ENCODE measurements around the gene RABGAP1L. TPM values are rescaled to one million over a fixed set of nuclear protein-coding genes. Genes with fewer than 3 reads are reported as not detected.

The RABGAP1L gene
- total and polyA plus RNA-seq, 2 donors (not counting 3 experiments of a cell fraction or from before 2014, with no cell fraction given) = 6.4 to 22.2 TPM

DNA sequence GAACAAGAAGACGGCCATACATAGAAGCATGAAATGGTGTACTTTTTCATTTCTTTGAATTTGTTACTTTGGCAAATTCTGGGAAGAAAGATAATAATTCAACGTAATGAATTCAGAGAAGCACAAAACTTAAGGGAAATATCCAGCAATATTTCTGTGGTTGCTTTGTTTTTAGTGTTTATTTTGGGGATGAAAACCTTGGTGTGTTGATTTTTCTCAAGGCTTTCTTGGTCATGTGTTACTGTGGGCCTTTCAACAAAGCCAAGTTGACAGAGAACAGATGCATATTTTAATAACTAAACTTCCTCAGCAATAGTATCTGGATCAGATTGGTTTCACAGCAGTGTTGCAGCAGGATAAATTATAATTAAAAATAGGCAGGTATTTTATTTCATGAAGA is 561.9 kb downstream of the RABGAP1L start:
- Histone ChIP-seq H3K9me1 (replicated peaks; ENCODE audit: control insufficient read depth, extremely low read depth, insufficient read depth, low read length) (no peaks in the 10 kb centered on the region), H3K9me3 (replicated peaks; ENCODE audit: control insufficient read depth, insufficient read depth, low read length) (no peaks in the 10 kb centered on the region), H3K27me3 (ENCODE audit: control insufficient read depth in 2 of 2, insufficient read depth in 2 of 2, low read length in 2 of 2) (no peaks in the 10 kb centered on the region), H3K4me3 (replicated peaks in 1 of 3; ENCODE audit: insufficient read depth in 1 of 3, low read depth in 1 of 3, low read length in 3 of 3) (no peak overlapping the region), H3K9ac (replicated peaks; ENCODE audit: extremely low read depth, insufficient read depth, low read length) (no peak overlapping the region), H3K27ac (ENCODE audit: insufficient read depth, low read depth, low read length) (no peak overlapping the region), H3K4me2 (ENCODE audit: insufficient read depth, low read length) (no peak overlapping the region), H2AFZ (ENCODE audit: low read depth, low read length) (no peak overlapping the region), H4K20me1 (replicated peaks; ENCODE audit: control insufficient read depth, extremely low read depth, insufficient read depth, low read length) (no peaks in the 10 kb centered on the region), H3K36me3 (ENCODE audit: control insufficient read depth in 2 of 2, extremely low read depth in 1 of 2, insufficient read depth in 2 of 2, low read length in 2 of 2) (no peaks in the 10 kb centered on the region), H3K79me2 (ENCODE audit: control insufficient read depth, insufficient read depth, low read length) (no peaks in the 10 kb centered on the region), H3K4me1 (ENCODE audit: control insufficient read depth, extremely low read depth, insufficient read depth, low read length) (no peaks in the 10 kb centered on the region)
- intact Hi-C loops (cut with micrococcal nuclease) (no loop called here), dilution Hi-C loops (cut with MboI; ENCODE audit: extremely low pct_ligation_motif_present, low sequenced_read_pairs) (loop anchor here (10.0 kb wide), 1 partner anchor 456 kb away; no protein-coding TSS in a partner anchor)
- no peak for FAIRE-seq
- BruUV-seq (replicated peaks) = no TSS peak
- POLR2A ChIA-PET = no interaction called here
- no peak for DNase-seq (ENCODE audit: low read depth, low spot score)
- TF ChIP-seq MYC (IDR thresholded peaks at IDR 0.05; ENCODE audit: low read depth, low read length) (no peak), EZH2 (IDR thresholded peaks at IDR 0.05; ENCODE audit: borderline replicate concordance, low read depth, low read length, severe bottlenecking) (no peak), POLR2A (IDR thresholded peaks at IDR 0.05; ENCODE audit: low read depth, low read length) (no peak)
- TF ChIP-seq, protein P1, sequence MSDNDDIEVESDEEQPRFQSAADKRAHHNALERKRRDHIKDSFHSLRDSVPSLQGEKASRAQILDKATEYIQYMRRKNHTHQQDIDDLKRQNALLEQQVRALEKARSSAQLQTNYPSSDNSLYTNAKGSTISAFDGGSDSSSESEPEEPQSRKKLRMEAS (IDR thresholded peaks at IDR 0.05; ENCODE audit: insufficient read depth, insufficient read length) = no peak
- CTCF ChIA-PET = interaction anchor here (1.0 kb wide), 1 partner anchor 459 kb away, joined by 3 read pairs; no protein-coding TSS in a partner anchor

DNA sequence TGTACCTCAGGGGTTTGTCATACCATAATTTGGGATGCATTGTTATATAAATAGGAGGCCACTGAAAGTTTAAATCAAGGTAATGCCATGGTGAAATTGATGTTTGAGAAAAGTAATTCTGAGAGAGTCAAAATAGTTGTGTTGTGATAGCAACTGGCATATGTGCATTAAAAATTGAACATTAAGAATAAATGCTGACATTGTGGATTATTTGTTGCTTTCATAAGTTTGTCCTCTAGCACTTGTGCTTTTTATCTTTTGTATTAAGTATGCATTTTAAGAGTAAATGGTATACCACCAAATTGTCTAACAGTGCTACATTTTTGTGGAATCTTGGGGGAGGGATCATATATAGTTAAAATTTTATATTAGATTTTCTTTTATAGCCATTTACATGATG is 564.5 kb downstream of the RABGAP1L start:
- TF ChIP-seq POLR2A (IDR thresholded peaks at IDR 0.05; ENCODE audit: low read depth, low read length) = no peak
- FAIRE-seq (no peak), DNase-seq (ENCODE audit: low read depth, low spot score) (no peak)
- BruUV-seq (replicated peaks) = no TSS peak
- Histone ChIP-seq H3K36me3 (ENCODE audit: control insufficient read depth in 2 of 2, extremely low read depth in 1 of 2, insufficient read depth in 2 of 2, low read length in 2 of 2) (no peaks in the 10 kb centered on the region), H3K79me2 (ENCODE audit: control insufficient read depth, insufficient read depth, low read length) (no peaks in the 10 kb centered on the region), H4K20me1 (replicated peaks; ENCODE audit: control insufficient read depth, extremely low read depth, insufficient read depth, low read length) (no peaks in the 10 kb centered on the region), H3K9ac (replicated peaks; ENCODE audit: extremely low read depth, insufficient read depth, low read length) (no peak overlapping the region), H3K27me3 (ENCODE audit: control insufficient read depth in 2 of 2, insufficient read depth in 2 of 2, low read length in 2 of 2) (no peaks in the 10 kb centered on the region), H3K27ac (ENCODE audit: insufficient read depth, low read depth, low read length) (no peak overlapping the region), H2AFZ (ENCODE audit: low read depth, low read length) (no peak overlapping the region), H3K4me2 (ENCODE audit: insufficient read depth, low read length) (no peak overlapping the region), H3K4me3 (replicated peaks in 1 of 3; ENCODE audit: insufficient read depth in 1 of 3, low read depth in 1 of 3, low read length in 3 of 3) (no peak overlapping the region), H3K9me1 (replicated peaks; ENCODE audit: control insufficient read depth, extremely low read depth, insufficient read depth, low read length) (no peaks in the 10 kb centered on the region), H3K4me1 (ENCODE audit: control insufficient read depth, extremely low read depth, insufficient read depth, low read length) (no peaks in the 10 kb centered on the region), H3K9me3 (replicated peaks; ENCODE audit: control insufficient read depth, insufficient read depth, low read length) (no peaks in the 10 kb centered on the region)
- ChIA-PET POLR2A (no interaction called here), CTCF (interaction anchor here (2.3 kb wide), 1 partner anchor 461 kb away, joined by 16 read pairs; no protein-coding TSS in a partner anchor)
- intact Hi-C loops (cut with micrococcal nuclease) (no loop called here), dilution Hi-C loops (cut with MboI; ENCODE audit: extremely low pct_ligation_motif_present, low sequenced_read_pairs) (loop anchor here (10.0 kb wide), 1 partner anchor 459 kb away; no protein-coding TSS in a partner anchor)

Measured in endothelial cell of umbilical vein (primary cell).